NCI-H446 (cell line): Measurements from ENCODE around the gene PERCC1.

Experiments
- DNase-seq, 2 experiments: peaks; one replicate each; lab custom pipeline; 2025; lab: John Stamatoyannopoulos, UW

Gene PERCC1

DNA sequence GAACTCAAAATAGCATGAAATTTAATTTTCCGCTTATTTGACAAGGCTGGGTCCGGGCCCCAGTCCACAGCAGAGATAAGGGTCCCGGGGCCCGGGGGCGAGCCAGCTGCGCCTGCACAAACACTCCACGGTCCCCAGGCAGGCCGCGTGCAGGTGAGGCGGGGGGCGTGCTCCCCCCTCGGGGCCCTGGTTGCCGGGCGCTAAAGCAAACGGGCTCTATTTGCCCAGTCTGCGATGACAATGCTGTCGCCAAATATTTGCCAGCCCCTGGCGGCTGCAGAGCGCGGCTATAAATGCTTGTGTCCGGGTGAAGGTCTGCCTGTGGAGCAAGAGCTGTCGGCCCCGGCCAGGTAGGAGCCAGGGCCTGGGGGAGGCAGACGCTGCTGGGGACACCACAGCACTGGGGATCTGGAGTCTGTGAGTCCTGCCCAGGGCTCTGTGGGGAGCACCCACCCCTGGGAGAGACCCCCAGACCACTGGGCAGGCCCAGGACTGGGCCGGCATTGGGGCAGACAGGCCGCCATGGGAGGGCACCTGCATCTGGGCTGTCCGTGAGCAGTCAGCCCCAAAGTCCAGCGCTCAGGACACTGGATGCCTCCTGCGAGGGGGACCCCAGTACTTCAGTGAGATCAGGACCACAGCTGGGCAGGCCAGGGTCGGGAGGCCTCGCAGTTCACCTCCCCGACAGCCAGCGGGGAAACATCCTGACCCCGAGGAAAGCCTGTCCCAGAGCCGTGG lies at the start of gene PERCC1:
Gene PERCC1 (plus strand): TSS at position 320 of the 738 bp plus-strand sequence. CDS start 1,516 bp downstream, outside the sequence.
- DNase-seq = peak in 1 of 2 experiments; percentile 4

GRCh38 chr16:1381612-1382406 lies 49.1 kb upstream of the PERCC1 start:
- DNase-seq = no peak

- no peak for DNase-seq
Observed at GRCh38 chr16:1383556-1383955, 47.3 kb upstream of the PERCC1 start.

GRCh38 chr16:1385232-1385631 lies 45.6 kb upstream of the PERCC1 start:
- no peak for DNase-seq

DNA sequence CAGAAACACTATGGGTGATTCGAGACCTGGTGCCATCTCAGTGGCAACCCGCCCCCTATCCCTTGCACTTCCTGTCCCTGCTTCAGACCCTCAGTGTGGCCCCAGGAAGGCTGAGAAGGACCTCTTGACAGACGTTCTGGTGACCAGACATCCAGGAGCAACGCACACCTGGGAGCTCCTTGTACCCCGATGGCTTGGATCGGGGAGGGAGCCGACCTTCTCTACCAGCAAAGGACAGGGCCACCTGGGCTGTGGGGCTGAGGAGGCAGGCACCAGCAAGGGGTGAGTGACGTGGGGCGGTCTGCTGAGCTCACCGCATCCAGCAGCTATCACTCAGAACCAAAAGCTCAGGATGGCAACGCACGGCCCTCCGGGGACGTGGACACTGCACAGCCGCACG lies 43.5 kb upstream of the PERCC1 start:
- no peak for DNase-seq

DNA sequence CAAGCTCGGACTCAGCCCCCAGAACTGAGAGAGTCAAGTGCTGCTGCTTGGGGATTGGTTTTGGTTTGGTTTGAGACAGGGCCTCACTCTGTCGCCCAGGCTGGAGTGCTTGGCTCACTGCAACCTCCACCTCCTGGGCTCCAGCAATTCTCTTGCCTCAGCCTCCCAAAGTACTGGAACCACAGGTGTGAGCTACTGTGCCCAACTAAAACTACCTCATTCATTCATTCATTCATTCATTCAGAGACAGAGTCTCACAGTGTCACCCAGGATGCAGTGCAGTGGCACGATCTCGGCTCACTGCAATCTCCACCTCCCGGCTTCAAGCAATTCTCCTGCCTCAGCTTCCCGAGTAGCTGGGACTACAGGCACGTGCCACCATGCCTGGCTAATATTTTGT lies 41.1 kb upstream of the PERCC1 start:
- DNase-seq = no peak

DNA sequence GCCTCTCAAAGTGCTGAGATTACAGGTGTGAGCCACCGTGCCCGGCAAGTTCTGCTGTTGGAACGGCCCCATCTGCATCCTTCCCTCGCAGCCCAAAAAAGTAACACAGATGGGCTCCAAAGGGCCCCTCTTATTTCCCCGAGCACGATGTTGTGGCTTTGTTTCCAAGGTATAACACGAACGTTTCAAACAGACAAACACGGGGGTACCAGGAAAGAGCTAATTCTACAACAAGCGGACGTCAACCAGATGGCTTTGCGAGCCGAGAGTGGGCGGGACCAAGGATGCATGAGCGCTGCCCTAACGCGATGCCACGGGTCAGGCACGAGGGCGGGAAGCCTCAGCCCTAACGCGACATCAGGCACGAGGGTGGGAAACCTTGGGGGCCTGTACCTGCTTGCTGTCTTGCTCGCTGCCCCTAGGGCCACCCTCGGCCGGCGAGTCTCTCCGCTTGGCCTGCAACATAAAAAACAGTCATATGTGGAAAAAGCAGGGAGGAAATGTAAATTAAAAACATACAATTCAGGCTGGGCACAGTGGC lies 40.6 kb upstream of the PERCC1 start:
- no peak for DNase-seq

DNA sequence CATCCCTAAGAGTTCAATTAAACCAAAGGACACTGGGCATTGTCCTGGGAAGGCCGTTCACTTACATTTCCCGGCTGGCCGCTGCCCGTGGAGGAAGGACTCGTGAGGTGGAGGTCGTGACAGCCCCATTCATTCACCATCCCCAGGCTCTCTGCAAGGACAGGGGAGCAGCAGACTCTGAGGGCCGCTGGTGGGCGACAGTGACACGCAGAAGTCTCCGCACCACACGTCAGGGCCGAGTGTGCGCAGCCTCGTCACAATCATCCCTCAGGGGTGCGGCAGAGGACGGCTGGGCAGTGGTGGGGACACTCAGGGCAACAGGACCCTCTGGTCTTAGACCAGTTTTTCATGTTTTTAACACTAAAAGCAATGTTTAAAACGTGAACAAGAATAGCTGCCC lies 38.1 kb upstream of the PERCC1 start:
- no peak for DNase-seq

DNA sequence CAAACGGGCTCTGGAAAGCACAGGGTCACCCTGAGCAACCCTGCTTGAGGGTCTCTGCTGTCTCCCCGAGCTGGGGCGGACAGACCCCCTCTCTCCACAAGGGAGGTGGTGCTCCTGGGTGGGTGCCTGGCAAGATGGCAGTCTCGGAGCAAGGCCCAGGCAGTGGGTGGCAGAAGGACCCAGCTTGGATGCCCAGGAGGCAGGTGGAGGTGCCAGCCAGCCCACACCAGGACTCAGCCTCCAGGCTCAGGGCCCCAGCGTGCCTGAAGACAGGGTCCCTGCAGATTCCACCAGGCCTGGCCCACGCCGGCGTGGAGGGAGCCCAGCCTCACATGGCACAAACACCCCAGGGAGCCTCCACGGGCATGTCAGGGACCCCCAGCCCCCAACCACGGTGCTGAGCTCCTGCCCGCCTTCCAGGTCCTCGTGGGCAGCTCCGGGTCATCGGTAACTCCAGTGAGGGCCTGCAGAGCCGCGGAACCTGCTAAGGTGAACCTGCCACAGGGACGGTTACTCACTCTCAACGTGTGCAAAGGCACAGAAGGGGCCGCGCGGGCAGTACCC lies 37.2 kb upstream of the PERCC1 start:
- DNase-seq = no peak

DNA sequence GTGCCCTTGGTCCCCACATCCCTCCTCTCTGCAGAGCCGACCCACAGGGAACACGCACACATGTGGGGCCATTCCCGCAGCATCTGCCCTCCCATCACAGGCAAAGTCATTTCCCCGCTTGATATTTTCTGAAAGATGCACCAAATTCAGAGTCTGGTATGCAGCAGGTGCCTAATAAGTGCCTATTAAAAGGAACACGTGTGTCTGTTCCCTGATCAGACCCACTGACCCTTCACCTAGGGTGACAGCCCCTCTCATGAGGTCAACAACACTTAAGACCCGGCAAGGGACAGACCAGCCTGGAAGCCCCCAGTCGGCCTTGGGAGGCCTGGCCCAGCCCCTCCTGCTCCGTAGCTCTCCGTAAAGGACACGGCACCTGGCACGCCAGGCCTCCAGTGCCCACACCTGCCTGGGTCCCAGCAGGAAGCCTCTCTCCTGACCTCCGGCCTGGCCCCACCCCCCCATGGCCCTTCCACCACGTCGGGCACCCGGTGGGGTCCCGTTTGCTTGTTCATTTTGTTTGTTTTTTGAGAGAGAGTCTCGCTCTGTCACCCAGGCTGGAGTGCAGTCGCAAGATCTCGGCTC lies 36.4 kb upstream of the PERCC1 start:
- DNase-seq = no peak

DNA sequence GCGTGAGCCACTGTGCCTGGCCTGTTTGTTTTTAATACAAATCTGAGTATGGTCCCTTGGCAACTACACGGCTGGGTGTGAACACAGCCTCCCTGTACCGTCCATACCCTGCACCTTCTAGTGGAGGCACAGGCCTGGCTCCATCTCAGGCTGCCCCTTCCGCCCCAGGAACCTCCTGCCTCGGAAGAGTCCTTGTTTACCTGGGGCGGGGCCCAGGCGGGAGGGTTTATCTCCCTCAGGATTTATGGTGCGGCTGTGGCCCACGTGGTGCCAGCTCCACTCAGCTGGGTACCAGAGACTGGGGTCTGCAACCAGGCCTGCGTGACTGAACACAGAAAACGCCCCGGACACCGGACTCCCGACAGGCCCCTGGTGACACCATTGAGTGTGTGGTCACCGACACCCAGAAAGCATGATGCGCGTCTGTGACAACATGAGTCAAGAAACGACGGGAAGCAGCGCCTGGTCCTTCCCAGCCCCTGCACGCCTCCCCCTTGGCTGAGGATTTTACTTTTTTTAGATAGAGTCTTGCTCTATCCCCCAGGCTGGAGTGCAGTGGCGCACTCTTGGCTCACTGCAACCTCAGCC lies 35.3 kb upstream of the PERCC1 start:
- DNase-seq = no peak

- no peak for DNase-seq
Observed at GRCh38 chr16:1397779-1398178, 33.1 kb upstream of the PERCC1 start.

- DNase-seq = no peak
Observed at GRCh38 chr16:1398351-1398750, 32.5 kb upstream of the PERCC1 start.

DNA sequence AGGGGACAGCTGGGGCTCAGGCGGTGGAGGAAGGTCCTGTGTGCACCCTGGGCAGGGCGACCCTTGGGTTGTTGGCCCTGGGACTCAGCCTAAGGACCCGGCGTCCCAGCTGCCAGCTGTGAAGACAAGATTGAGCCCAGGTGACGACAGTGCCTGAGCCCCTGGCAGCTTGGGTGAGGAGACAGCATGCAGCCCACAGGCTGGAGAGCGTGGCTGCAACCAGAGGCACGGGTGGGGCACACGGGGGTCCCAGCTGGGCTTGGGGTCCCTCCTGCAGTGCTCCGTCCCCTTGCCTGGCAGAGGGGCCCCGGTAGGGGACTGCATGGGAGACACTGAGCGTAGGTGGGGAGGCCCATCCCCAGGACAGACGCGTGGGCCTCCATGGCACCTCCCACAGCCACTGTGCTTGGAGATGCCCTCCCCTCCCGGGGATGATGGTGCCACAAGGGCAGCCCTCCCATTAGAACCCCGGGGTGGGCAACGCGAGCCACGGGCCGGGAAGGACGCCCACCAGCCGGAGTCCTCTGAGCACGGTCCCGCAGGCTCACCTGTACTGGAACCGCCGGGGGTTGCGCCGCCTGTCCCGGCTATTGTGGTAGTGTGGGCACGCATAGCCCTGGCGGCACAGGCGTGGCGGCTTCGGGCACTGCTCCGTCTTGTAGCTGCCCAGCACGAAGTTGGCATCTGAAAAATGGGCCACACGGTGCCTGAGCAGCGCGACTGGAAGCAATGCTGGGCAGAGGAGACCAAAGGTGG lies 31.9 kb upstream of the PERCC1 start:
- no peak for DNase-seq

- DNase-seq = no peak
Observed at GRCh38 chr16:1401061-1401757, 29.7 kb upstream of the PERCC1 start.

DNA sequence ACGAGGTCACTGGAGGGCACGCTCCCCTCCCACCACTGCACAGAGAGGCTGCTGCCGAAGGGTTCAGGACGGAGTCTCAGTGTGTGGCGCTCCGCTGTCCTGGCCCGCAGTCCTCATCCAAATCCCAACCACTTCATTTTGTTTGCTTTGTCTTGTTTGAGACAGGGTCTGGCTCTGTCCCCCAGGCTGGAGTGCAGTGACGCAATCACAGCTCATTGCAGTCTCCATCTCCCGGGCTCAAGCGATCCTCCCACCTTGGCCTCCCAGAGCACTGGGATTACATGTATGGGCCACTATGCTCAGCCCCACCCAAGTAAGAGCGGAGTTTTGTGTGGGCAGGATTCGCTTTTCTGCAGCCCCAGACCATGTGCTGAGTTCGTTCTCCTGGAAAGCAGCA lies 29.1 kb upstream of the PERCC1 start:
- no peak for DNase-seq

- no peak for DNase-seq
Observed at GRCh38 chr16:1403036-1403435, 27.8 kb upstream of the PERCC1 start.

- no peak for DNase-seq
Observed at GRCh38 chr16:1403733-1404132, 27.1 kb upstream of the PERCC1 start.

GRCh38 chr16:1407753-1408152 lies 23.1 kb upstream of the PERCC1 start:
- peak in 1 of 2 experiments; percentile 46 for DNase-seq

DNA sequence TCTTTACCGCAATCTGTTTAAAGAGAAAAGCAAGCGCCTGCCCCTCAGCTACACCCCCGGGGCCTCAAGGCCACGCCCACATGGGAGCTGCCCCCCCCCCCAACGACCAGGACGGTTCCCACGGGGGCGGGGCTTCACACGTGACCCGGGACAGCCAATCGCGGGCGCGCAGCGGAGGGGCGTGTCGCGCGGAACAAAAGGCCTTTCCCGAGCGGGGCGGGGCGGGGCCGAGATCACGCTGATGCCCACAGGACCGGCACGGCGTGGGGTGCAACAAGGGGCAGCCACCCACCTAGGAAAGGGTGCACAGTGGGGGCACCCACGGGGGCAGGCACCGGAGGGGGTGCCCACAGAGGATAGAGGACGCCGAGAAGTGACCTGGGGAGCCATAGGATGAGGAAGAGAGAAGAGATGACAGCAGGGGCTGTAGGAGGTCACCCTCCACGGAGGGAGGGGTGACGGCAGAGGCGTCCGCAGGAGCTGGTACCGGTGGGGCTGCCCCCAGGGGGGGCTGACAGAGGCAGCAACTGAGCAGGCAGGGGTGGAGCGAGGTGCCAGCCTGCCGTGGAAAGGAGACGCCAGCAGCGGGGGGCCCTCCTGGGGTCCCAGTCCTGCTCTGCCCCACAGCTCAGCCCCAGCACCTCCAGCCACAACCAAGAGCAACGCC lies 22.6 kb upstream of the PERCC1 start:
- peak; percentile 69 to 92 for DNase-seq
